SK-N-SH treated with all-trans-retinoic acid at 6 μM for 48 hours (cell line): ENCODE measurements around the gene ASB13.

ENCODE experiments used
- ATAC-seq: fragments of 200-7000 bp; cut with Tn5 transposase; 3 replicates; pipeline ENCODE4 v1.9.1; 2020; ENCODE audit warnings: mild to moderate bottlenecking, moderate library complexity
- ARNTL ChIP-seq: fragments of 450-650 bp; formaldehyde crosslinking; IDR thresholded peaks from 2 replicates; pipeline ENCODE4 v1.5.0; 2020; ENCODE audit warnings: low read depth, mild to moderate bottlenecking, moderate library complexity, borderline replicate concordance
- BACH2 ChIP-seq: fragments of 250-450 bp; sonication (Bioruptor Pico); IDR thresholded peaks from 2 replicates; pipeline ENCODE4 v1.9.0; 2021; ENCODE audit warnings: mild to moderate bottlenecking, borderline replicate concordance
- CREB5 ChIP-seq: fragments of 250-450 bp; sonication (Bioruptor Pico); IDR thresholded peaks from 2 replicates; pipeline ENCODE4 v1.5.1; 2020; ENCODE audit warnings: low read depth, mild to moderate bottlenecking, moderate library complexity
- CSDC2 ChIP-seq: fragments of 250-450 bp; sonication (Bioruptor Pico); IDR thresholded peaks from 2 replicates; pipeline ENCODE4 v1.5.0; 2020; ENCODE audit warnings: mild to moderate bottlenecking, moderate library complexity
- CSRNP3 ChIP-seq: fragments of 250-450 bp; sonication (Bioruptor Pico); IDR thresholded peaks from 2 replicates; pipeline ENCODE4 v1.5.1; 2021; ENCODE audit warnings: mild to moderate bottlenecking, moderate library complexity
- ESRRG ChIP-seq: fragments of 250-450 bp; sonication (Bioruptor Pico); IDR thresholded peaks from 2 replicates; pipeline ENCODE4 v1.6.1; 2021; ENCODE audit warnings: mild to moderate bottlenecking
- GLIS3 ChIP-seq: fragments of 250-450 bp; sonication (Bioruptor Pico); IDR thresholded peaks from 2 replicates; pipeline ENCODE4 v1.5.0; 2020; ENCODE audit warnings: mild to moderate bottlenecking, moderate library complexity
- ISL1 ChIP-seq: fragments of 250-450 bp; sonication (Bioruptor Pico); IDR thresholded peaks from 2 replicates; pipeline ENCODE4 v2.1.2; 2022; ENCODE audit warnings: mild to moderate bottlenecking, moderate library complexity
- OSR1 ChIP-seq: fragments of 250-450 bp; sonication (Bioruptor Pico); IDR thresholded peaks from 2 replicates; pipeline ENCODE4 v1.8.0; 2022; ENCODE audit warnings: moderate library complexity, mild to moderate bottlenecking, inconsistent platforms
- PATZ1 ChIP-seq: fragments of 250-450 bp; sonication (Bioruptor Pico); IDR thresholded peaks from 2 replicates; pipeline ENCODE4 v1.8.0; 2020; ENCODE audit warnings: mild to moderate bottlenecking, moderate library complexity, borderline replicate concordance
- POU6F1 ChIP-seq: fragments of 250-450 bp; sonication (Bioruptor Pico); IDR thresholded peaks from 2 replicates; pipeline ENCODE4 v1.8.0; 2021; ENCODE audit warnings: low read depth, mild to moderate bottlenecking, moderate library complexity, borderline replicate concordance
- PPARA ChIP-seq: fragments of 250-450 bp; sonication (Bioruptor Pico); IDR thresholded peaks from 2 replicates; pipeline ENCODE4 v1.5.0; 2020; ENCODE audit warnings: mild to moderate bottlenecking, borderline replicate concordance
- RARB ChIP-seq: fragments of 250-450 bp; sonication (Bioruptor Pico); IDR thresholded peaks from 2 replicates; pipeline ENCODE4 v1.8.0; 2021; ENCODE audit warnings: mild to moderate bottlenecking, moderate library complexity
- SNAI2 ChIP-seq: fragments of 250-450 bp; sonication (Bioruptor Pico); IDR thresholded peaks from 2 replicates; pipeline ENCODE4 v1.5.0; 2020; ENCODE audit warnings: mild to moderate bottlenecking, moderate library complexity
- TCF4 ChIP-seq: fragments of 250-450 bp; sonication (Bioruptor Pico); IDR thresholded peaks from 2 replicates; pipeline ENCODE4 v1.8.0; 2021; ENCODE audit warnings: mild to moderate bottlenecking, moderate library complexity, borderline replicate concordance
- ZC3H10 ChIP-seq: fragments of 250-450 bp; sonication (Bioruptor Pico); IDR thresholded peaks from 2 replicates; pipeline ENCODE4 v1.5.1; 2021; ENCODE audit warnings: mild to moderate bottlenecking, moderate library complexity
- ZFP3 ChIP-seq: fragments of 250-450 bp; sonication (Bioruptor Pico); IDR thresholded peaks from 2 replicates; pipeline ENCODE4 v1.5.0; 2020; ENCODE audit warnings: mild to moderate bottlenecking, moderate library complexity
- ZFP30 ChIP-seq: fragments of 450-650 bp; formaldehyde crosslinking; IDR thresholded peaks from 2 replicates; pipeline ENCODE4 v1.5.0; 2022; ENCODE audit warnings: mild to moderate bottlenecking, moderate library complexity
- ZNF565 ChIP-seq: fragments of 450-650 bp; formaldehyde crosslinking; conservative IDR thresholded peaks from 2 replicates; pipeline ENCODE4 v1.5.0; 2020; ENCODE audit warnings: low read depth, mild to moderate bottlenecking, moderate library complexity
- ZNF70 ChIP-seq: fragments of 450-650 bp; formaldehyde crosslinking; IDR thresholded peaks from 2 replicates; pipeline ENCODE4 v1.5.0; 2020; ENCODE audit warnings: mild to moderate bottlenecking, moderate library complexity
- ZNF8 ChIP-seq: fragments of 450-650 bp; formaldehyde crosslinking; IDR thresholded peaks from 2 replicates; pipeline ENCODE4 v1.5.0; 2020; ENCODE audit warnings: mild to moderate bottlenecking, moderate library complexity

The ASB13 gene

GRCh38 chr10:5631936-5632335, 34.5 kb downstream of the ASB13 start:
- no peak for TF ChIP-seq ESRRG
- no peak for TF ChIP-seq TCF4
- no peak for TF ChIP-seq POU6F1 (CRISPR knock-in tag)
- no peak for TF ChIP-seq PPARA (CRISPR knock-in tag)
- TF ChIP-seq PATZ1 (CRISPR knock-in tag), result no peak
- TF ChIP-seq ISL1 (CRISPR knock-in tag), result no peak
- no peak for TF ChIP-seq OSR1
- no peak for TF ChIP-seq ZFP3
- TF ChIP-seq BACH2, result no peak
- TF ChIP-seq ZNF70 (CRISPR knock-in tag), result no peak
- no peak for TF ChIP-seq CREB5 (CRISPR knock-in tag)
- no peak for TF ChIP-seq ARNTL (CRISPR knock-in tag)
- no peak for TF ChIP-seq ZNF8 (CRISPR knock-in tag)
- TF ChIP-seq ZC3H10 (CRISPR knock-in tag), result no peak
- TF ChIP-seq ZNF565 (CRISPR knock-in tag), result no peak
- TF ChIP-seq, all 23 proteins: peak for 0
- no peak for ATAC-seq

- no peak for ATAC-seq
- no peak for TF ChIP-seq PATZ1 (CRISPR knock-in tag)
- TF ChIP-seq GLIS3 (CRISPR knock-in tag), result no peak
- no peak for TF ChIP-seq ESRRG
- no peak for TF ChIP-seq ZNF565 (CRISPR knock-in tag)
- TF ChIP-seq ZFP3, result no peak
- no peak for TF ChIP-seq PPARA (CRISPR knock-in tag)
- TF ChIP-seq OSR1, result no peak
Observed at GRCh38 chr10:5630112-5630436, 36.3 kb downstream of the ASB13 start.

- peak; percentile 97 for ATAC-seq
- TF ChIP-seq CSDC2 (CRISPR knock-in tag) (no peak), RARB (no peak), SNAI2 (CRISPR knock-in tag) (no peak), ZNF70 (CRISPR knock-in tag) (no peak), ESRRG (no peak), ARNTL (CRISPR knock-in tag) (no peak), OSR1 (no peak), PPARA (CRISPR knock-in tag) (no peak), TCF4 (no peak), GLIS3 (CRISPR knock-in tag) (no peak), ZFP3 (no peak), ZC3H10 (CRISPR knock-in tag) (no peak), PATZ1 (CRISPR knock-in tag) (no peak), CSRNP3 (CRISPR knock-in tag) (no peak), ZNF8 (CRISPR knock-in tag) (no peak), ZFP30 (CRISPR knock-in tag) (no peak), ISL1 (CRISPR knock-in tag) (no peak)
Observed at GRCh38 chr10:5629303-5630111, 36.9 kb downstream of the ASB13 start.
